Measurements from ENCODE around the gene PRKAR1A.

Gene PRKAR1A

DNA sequence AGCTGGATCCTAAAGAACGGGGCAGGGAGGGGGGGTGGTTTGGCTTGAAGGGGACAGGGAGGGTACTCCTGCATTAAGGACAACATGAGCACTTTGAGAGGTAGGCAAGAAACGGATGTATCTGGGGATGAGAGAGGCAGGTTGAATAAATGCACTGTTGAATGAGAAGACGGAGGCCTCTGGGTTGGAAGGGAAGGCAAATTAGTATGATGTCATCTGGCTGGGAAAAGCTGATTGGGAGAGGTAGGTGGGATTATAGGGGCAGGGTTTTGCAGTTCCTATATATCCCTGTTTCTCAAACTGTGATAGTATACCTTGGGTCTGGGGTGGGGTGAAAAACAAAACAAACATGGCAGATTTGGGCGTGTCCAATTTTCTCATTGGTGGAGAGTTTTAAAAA lies 44.3 kb downstream of the PRKAR1A start:
- Histone ChIP-seq H3K27me3 (ENCODE audit: low read length) (no peaks in the 10 kb centered on the region), H3F3A (ENCODE audit: insufficient read depth) (no peaks in the 10 kb centered on the region), H3K36me3 (ENCODE audit: low read length) (no peaks in the 10 kb centered on the region), H3K79me2 (ENCODE audit: insufficient read depth, low read length) (no peaks in the 10 kb centered on the region), H4K20me1 (ENCODE audit: low read depth, low read length) (no peaks in the 10 kb centered on the region), H2AFZ (ENCODE audit: low read depth, low read length, severe bottlenecking) (no peak overlapping the region), H3K4me3 (ENCODE audit: insufficient read depth, low read length, poor library complexity, severe bottlenecking) (no peak overlapping the region), H3K9me3 (ENCODE audit: insufficient read depth, low read length) (no peaks in the 10 kb centered on the region), H3K4me2 (ENCODE audit: low read depth, low read length, poor library complexity, severe bottlenecking) (no peak overlapping the region), H3K9me2 (replicated peaks; ENCODE audit: insufficient read depth, low read length) (no peaks in the 10 kb centered on the region), H3K9ac (ENCODE audit: low read length) (no peak overlapping the region), H3K27ac (ENCODE audit: low read depth, low read length) (no peak overlapping the region)
- no peak for TF ChIP-seq CTCF (IDR thresholded peaks at IDR 0.05; ENCODE audit: insufficient read depth, low read length, poor library complexity, severe bottlenecking)
- no peak for TF ChIP-seq EZH2phosphoT487 (conservative IDR thresholded peaks at IDR 0.05; ENCODE audit: low read length)

DNA sequence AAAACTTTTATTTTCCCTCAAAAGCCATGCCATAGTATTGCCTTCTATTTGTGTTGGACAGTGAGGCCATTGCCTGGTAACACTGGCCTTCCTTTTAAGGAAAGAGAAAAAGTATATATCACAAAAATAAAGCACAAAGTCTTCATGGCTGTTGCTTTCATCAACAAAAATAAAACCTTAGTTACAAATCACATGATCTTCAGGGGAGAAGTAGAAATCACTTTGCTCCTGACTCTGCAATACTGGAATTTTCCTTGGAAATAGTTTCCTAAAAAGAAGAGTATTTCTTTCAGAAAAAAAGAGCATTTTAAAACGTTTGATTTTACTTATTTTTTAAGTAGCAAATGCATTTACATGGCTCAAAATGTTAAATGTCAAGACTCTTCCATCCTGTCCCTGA lies 47.1 kb downstream of the PRKAR1A start:
- Histone ChIP-seq H3K36me3 (ENCODE audit: low read length) (no peaks in the 10 kb centered on the region), H3K79me2 (ENCODE audit: insufficient read depth, low read length) (no peaks in the 10 kb centered on the region), H3K27me3 (ENCODE audit: low read length) (no peaks in the 10 kb centered on the region), H3K4me2 (ENCODE audit: low read depth, low read length, poor library complexity, severe bottlenecking) (no peak overlapping the region), H4K20me1 (ENCODE audit: low read depth, low read length) (no peaks in the 10 kb centered on the region), H3K9me2 (replicated peaks; ENCODE audit: insufficient read depth, low read length) (no peaks in the 10 kb centered on the region), H3K9ac (ENCODE audit: low read length) (no peak overlapping the region), H2AFZ (ENCODE audit: low read depth, low read length, severe bottlenecking) (no peak overlapping the region), H3K4me3 (ENCODE audit: insufficient read depth, low read length, poor library complexity, severe bottlenecking) (no peak overlapping the region), H3K9me3 (ENCODE audit: insufficient read depth, low read length) (no peaks in the 10 kb centered on the region), H3F3A (ENCODE audit: insufficient read depth) (no peaks in the 10 kb centered on the region), H3K27ac (ENCODE audit: low read depth, low read length) (no peak overlapping the region)
- TF ChIP-seq CTCF (IDR thresholded peaks at IDR 0.05; ENCODE audit: insufficient read depth, low read length, poor library complexity, severe bottlenecking) (no peak), EZH2phosphoT487 (conservative IDR thresholded peaks at IDR 0.05; ENCODE audit: low read length) (no peak)

GRCh38 chr17:68560966-68561720 lies 48.9 kb downstream of the PRKAR1A start:
- TF ChIP-seq CTCF (IDR thresholded peaks at IDR 0.05; ENCODE audit: insufficient read depth, low read length, poor library complexity, severe bottlenecking): no peak
- TF ChIP-seq EZH2phosphoT487 (conservative IDR thresholded peaks at IDR 0.05; ENCODE audit: low read length): no peak
- no peak overlapping the region for H2AFZ ChIP-seq (ENCODE audit: low read depth, low read length, severe bottlenecking)

More at GRCh38 chr17:68560966-68561720, 48.9 kb downstream of the PRKAR1A start:
- H3K9me2 ChIP-seq (replicated peaks; ENCODE audit: insufficient read depth, low read length): no peaks in the 10 kb centered on the region
- H3K36me3 ChIP-seq (ENCODE audit: low read length): no peaks in the 10 kb centered on the region
- H3K79me2 ChIP-seq (ENCODE audit: insufficient read depth, low read length): no peaks in the 10 kb centered on the region
- no peak overlapping the region for H3K4me2 ChIP-seq (ENCODE audit: low read depth, low read length, poor library complexity, severe bottlenecking)
- H3K9me3 ChIP-seq (ENCODE audit: insufficient read depth, low read length): no peaks in the 10 kb centered on the region
- H3K9ac ChIP-seq (ENCODE audit: low read length): no peak overlapping the region
- no peak overlapping the region for H3K4me3 ChIP-seq (ENCODE audit: insufficient read depth, low read length, poor library complexity, severe bottlenecking)
- no peaks in the 10 kb centered on the region for H4K20me1 ChIP-seq (ENCODE audit: low read depth, low read length)
- no peaks in the 10 kb centered on the region for H3F3A ChIP-seq (ENCODE audit: insufficient read depth)
- no peaks in the 10 kb centered on the region for H3K27me3 ChIP-seq (ENCODE audit: low read length)
- H3K27ac ChIP-seq (ENCODE audit: low read depth, low read length): no peak overlapping the region
